ENCODE measurements around the gene EYS.

Gene EYS

GRCh38 chr6:63724721-63725120 lies 1982.3 kb downstream of the EYS start:
- DNase-seq (ENCODE audit: low spot score) = no peak

- no peak for DNase-seq (ENCODE audit: low spot score)
Measured at GRCh38 chr6:63721181-63721580, 1985.8 kb downstream of the EYS start.

DNA sequence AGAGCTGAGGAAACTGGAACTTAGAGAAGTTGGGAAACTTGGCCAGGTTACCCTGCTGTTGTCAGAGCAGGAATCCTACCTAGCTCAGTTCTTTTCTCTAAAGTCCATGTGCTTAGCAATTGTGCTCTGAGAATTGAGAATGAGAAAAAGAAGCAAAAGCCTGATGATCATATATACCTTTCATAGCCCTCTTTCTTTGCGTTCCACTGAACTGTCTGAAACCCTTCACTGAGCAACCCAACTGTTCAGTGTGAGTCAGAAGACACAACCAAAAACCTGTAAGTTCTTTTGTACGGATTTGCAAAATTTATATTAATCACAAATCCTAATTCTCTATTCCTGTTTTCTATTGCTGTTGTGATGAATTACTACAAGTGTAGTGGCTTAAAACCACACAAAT lies 1990.9 kb downstream of the EYS start:
- no peak for DNase-seq (ENCODE audit: low spot score)

GRCh38 chr6:63714091-63714490 lies 1992.9 kb downstream of the EYS start:
- no peak for DNase-seq (ENCODE audit: low spot score)

DNA sequence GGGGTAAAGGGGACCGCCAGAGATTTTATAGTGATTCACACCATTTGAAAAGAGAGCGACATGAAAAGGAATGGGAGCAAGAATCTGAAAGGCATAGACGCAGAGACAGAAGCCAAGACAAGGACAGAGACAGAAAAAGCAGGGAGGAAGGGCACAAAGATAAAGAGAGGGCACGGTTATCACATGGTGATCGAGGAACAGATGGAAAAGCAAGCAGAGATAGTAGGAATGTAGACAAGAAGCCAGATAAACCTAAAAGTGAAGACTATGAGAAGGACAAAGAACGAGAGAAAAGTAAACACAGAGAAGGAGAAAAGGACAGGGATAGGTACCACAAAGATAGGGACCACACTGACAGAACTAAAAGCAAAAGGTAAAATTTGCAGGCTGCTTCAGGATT lies 1993.7 kb downstream of the EYS start:
- no peak for DNase-seq (ENCODE audit: low spot score)

- no peak for DNase-seq (ENCODE audit: low spot score)
Measured at GRCh38 chr6:63709148-63709547, 1997.9 kb downstream of the EYS start.

DNA sequence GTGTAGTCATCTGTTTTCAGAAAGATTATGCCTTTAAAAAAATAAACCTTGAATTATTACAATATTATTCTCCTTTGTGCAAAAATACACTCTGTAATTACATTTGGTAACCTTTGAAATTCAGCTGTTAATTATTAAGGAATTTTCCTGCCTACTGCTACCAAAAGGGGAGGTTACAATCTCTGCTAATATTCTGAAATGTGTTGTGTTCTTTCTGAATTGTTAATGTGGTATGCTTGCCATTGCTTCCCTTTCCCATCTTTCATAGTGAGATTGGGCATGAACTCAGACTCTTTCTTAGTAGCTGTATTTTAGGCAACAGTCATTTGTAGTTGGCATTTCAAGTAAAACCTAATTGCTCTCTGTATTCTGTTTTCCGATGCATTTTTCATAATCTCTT lies 1998.4 kb downstream of the EYS start:
- DNase-seq (ENCODE audit: low spot score) = no peak

DNA sequence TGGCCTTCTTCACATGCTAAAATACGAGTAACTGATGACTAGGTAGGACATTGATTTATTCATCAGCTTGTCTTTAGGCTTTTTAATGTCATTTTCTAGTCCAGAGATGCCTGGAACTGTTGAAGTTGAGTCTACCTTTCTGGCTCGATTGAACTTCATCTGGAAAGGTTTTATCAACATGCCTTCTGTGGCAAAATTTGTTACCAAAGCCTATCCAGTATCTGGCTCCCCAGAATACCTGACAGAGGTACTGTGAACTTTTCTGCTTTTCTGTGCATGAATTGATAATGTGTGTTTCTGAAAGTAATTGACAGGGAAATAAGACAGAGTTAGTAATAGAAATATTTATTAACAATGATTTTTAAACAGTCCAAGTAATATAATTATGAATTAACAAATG lies 2000.4 kb downstream of the EYS start:
- no peak for DNase-seq (ENCODE audit: low spot score)

- no peak for DNase-seq (ENCODE audit: low spot score)
Measured at GRCh38 chr6:63705707-63706106, 2001.3 kb downstream of the EYS start.

GRCh38 chr6:63690221-63690620 lies 2016.8 kb downstream of the EYS start:
- no peak for DNase-seq (ENCODE audit: low spot score)

- no peak for DNase-seq (ENCODE audit: low spot score)
Measured at GRCh38 chr6:63689421-63689820, 2017.6 kb downstream of the EYS start.

DNA sequence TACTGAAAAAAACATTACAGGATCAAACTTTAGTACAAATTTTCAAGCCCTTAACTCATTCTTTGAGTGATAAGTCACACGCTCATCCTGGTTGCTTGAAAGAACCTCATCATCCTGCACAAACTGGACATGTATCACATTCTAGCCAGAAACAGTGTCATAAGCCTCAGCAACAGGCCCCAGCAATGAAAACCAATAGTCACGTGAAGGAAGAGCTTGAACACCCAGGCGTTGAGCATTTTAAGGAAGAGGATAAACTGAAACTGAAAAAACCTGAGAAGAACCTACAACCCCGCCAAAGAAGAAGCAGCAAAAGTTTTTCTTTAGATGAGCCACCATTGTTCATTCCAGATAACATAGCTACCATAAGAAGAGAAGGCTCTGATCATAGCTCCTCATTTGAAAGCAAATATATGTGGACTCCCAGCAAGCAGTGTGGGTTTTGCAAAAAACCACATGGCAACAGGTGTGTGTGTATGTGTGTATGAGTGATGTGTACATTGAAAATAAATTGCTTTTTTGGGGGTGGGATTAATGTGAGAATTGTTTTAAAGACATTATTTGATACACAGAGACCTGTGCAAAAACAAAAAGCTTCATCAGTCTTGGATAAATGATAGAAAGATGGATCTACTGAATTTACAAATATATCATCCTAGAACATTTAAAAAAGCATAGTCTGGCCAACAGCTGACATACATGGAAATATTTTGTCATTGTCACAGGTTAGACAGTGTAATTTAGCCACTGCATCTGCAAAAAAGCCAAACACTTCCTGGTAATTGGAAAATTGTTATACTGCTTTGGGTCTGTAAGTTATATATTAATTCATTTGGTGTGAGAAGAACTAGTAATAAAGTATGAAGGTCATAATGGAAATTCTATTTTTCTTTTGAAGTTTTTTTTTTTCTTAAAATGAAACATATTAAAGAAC lies 2021.3 kb downstream of the EYS start:
- no peak for DNase-seq (ENCODE audit: low spot score)

DNA sequence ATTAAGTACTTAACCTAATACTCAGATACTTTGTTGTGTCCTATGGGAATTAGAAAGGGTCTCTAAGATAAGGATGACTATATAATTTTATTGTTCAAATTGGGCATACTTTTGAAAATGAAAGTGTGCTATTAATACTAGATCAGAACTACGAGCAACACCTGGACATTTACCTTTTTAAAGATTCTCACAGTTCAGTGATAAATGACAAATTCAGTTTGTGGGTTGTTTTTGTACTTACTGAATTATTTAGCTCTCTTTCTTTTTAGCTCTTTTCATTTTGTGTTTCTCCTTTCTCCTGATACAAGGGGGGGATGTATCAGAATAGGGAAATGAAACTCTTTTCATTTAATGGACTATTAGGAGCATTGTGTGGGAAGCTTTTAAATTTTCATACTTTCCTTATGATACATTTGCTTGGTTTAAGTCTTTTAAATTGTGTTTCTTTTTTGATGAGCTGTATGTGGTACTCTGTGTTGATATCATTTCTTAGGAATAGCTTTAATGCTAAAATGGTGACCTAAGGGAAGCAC lies 2023.9 kb downstream of the EYS start:
- DNase-seq (ENCODE audit: low spot score) = no peak

GRCh38 chr6:63677282-63677681 lies 2029.7 kb downstream of the EYS start:
- DNase-seq (ENCODE audit: low spot score) = no peak

GRCh38 chr6:63676412-63677114 lies 2030.5 kb downstream of the EYS start:
- DNase-seq (ENCODE audit: low spot score) = no peak

DNA sequence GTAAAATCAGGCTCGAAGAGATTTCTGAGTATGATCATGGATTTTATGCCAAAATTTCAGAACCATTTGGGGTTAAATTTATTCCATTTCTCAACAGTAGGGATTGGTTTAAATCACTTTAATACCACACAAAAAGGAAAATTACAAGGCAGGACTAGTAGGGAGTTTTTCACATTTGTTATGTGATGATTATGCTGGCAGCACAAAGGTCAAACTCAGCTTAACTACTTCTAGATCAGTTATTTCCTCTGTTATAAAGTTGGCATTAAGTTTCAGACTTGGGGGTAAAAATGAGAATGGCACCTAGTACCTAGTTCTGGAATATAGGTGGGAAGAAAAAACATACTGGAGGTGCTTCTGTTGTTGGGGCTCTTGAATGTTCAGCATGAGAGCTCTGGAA lies 2031.9 kb downstream of the EYS start:
- DNase-seq (ENCODE audit: low spot score) = no peak

GRCh38 chr6:63674635-63675034 lies 2032.4 kb downstream of the EYS start:
- no peak for DNase-seq (ENCODE audit: low spot score)

- no peak for DNase-seq (ENCODE audit: low spot score)
Measured at GRCh38 chr6:63673692-63674091, 2033.3 kb downstream of the EYS start.

GRCh38 chr6:63672582-63673129 lies 2034.4 kb downstream of the EYS start:
- no peak for DNase-seq (ENCODE audit: low spot score)

- no peak for DNase-seq (ENCODE audit: low spot score)
Measured at GRCh38 chr6:63671098-63671754, 2035.8 kb downstream of the EYS start.
